HepG2 (cell line): ENCODE measurements around the gene AFF2. TPM values are rescaled to one million over a fixed set of nuclear protein-coding genes. Genes with fewer than 3 reads are reported as not detected.

Experiments
- ATAC-seq: fragments of 200-7000 bp; cut with Tn5 transposase; 3 replicates; pipeline ENCODE4 v1.9.1; 2020; ENCODE audit warnings: mild to moderate bottlenecking, moderate library complexity
- BruUV-seq: library from RNA; stranded (reverse); fragments of 400-500 nt; replicated peaks from 2 replicates; lab custom pipeline; 2021; lab: Mats Ljungman, UMichigan
- CTCF ChIA-PET: fragments of 300-600 bp; formaldehyde crosslinking; extraction: SDS; loops from one replicate; lab custom pipeline; 2021; ENCODE audit warnings: low total read pairs, inconsistent platforms, low intra/inter-chr PET ratio; lab: Yijun Ruan, JAX
- POLR2A ChIA-PET: fragments of 350-600 bp; sonication (Branson Sonifier 250); formaldehyde crosslinking; loops from one replicate; lab custom pipeline; 2020; ENCODE audit warnings: antibody characterized with exemption, inconsistent platforms; lab: Yijun Ruan, JAX
- DNase-seq: peaks from one replicate; pipeline ENCODE4 v3.0.0-alpha.2; 2015; ENCODE audit warnings: low spot score
- FAIRE-seq: peaks from 3 replicates; lab custom pipeline; 2011; peaks lifted over from hg19 to GRCh38; lab: Jason Lieb, UNC
- H2AFZ ChIP-seq: one replicate; pipeline ENCODE4 v1.6.1; 2011; ENCODE audit warnings: low read length, inconsistent platforms
- H3K27ac ChIP-seq: fragments of 300-600 bp; 3 replicates; pipeline ENCODE4 v1.8.0; 2011; ENCODE audit warnings: mixed run types, mild to moderate bottlenecking, mixed read lengths, low read length, inconsistent platforms; ENCODE audit not compliant: insufficient read depth; ENCODE audit errors: extremely low read length
- H3K27me3 ChIP-seq, 2 experiments: fragments of 200-600 bp in 1 of 2; 2 replicates in 1 of 2; 3 replicates in 1 of 2; pipeline versions ENCODE4 v1.6.0 to v1.8.0; 2011; ENCODE audit warnings: low read length in 2 of 2, mild to moderate bottlenecking in 2 of 2, moderate library complexity in 2 of 2, inconsistent platforms in 1 of 2; ENCODE audit not compliant: insufficient read depth in 2 of 2, control insufficient read depth in 1 of 2
- H3K36me3 ChIP-seq, 2 experiments: fragments of 200-600 bp in 1 of 2; replicated peaks in 1 of 2; 2 replicates in 1 of 2; 3 replicates in 1 of 2; pipeline versions ENCODE4 v1.5.1 to v1.8.0; 2011; ENCODE audit warnings: low read length in 2 of 2, inconsistent platforms in 1 of 2; ENCODE audit not compliant: insufficient read depth in 2 of 2, control insufficient read depth in 1 of 2
- H3K4me1 ChIP-seq: 2 replicates; pipeline ENCODE4 v1.5.1; 2012; ENCODE audit warnings: low read length, inconsistent platforms; ENCODE audit not compliant: insufficient read depth
- H3K4me2 ChIP-seq: 2 replicates; pipeline ENCODE4 v1.6.0; 2011; ENCODE audit warnings: low read depth, low read length, inconsistent platforms
- H3K4me3 ChIP-seq, 3 experiments: fragments of 200-600 bp in 1 of 3; sonication (generic), shearing (Covaris generic) in 1 of 3; replicated peaks in 1 of 3; 2 replicates each; pipeline ENCODE4 v1.5.1; 2011 to 2016; ENCODE audit warnings: low read length in 3 of 3, inconsistent platforms in 2 of 3, low read depth in 2 of 3, mild to moderate bottlenecking in 2 of 3, control low read depth in 1 of 3, mixed read lengths in 1 of 3; ENCODE audit not compliant: insufficient read depth in 1 of 3
- H3K79me2 ChIP-seq: one replicate; pipeline ENCODE4 v1.6.1; 2011; ENCODE audit warnings: low read length, inconsistent platforms; ENCODE audit not compliant: insufficient read depth
- H3K9ac ChIP-seq: 2 replicates; pipeline ENCODE4 v1.6.0; 2011; ENCODE audit warnings: mild to moderate bottlenecking, low read depth, low read length, inconsistent platforms; ENCODE audit not compliant: insufficient read depth
- H3K9me3 ChIP-seq: 2 replicates; pipeline ENCODE4 v1.5.1; 2012; ENCODE audit warnings: mild to moderate bottlenecking, low read length
- H4K20me1 ChIP-seq: 2 replicates; pipeline ENCODE4 v1.6.0; 2011; ENCODE audit warnings: inconsistent platforms, mild to moderate bottlenecking, low read length, moderate library complexity; ENCODE audit not compliant: insufficient read depth
- KDM3A ChIP-seq: IDR thresholded peaks from 2 replicates; pipeline ENCODE4 v1.6.1; 2018; ENCODE audit warnings: low read depth, missing compliant biosample characterization
- RCOR2 ChIP-seq: IDR thresholded peaks from 2 replicates; pipeline ENCODE4 v1.6.1; 2016; ENCODE audit warnings: missing biosample characterization, missing genetic modification reagents
- SP2 ChIP-seq: sonication (generic); formaldehyde crosslinking; IDR thresholded peaks from 2 replicates; pipeline ENCODE4 v1.5.1; 2020; ENCODE audit warnings: mild to moderate bottlenecking, missing genetic modification reagents
- U2AF2 ChIP-seq: fragments of 200-400 bp; formaldehyde crosslinking; IDR thresholded peaks from 2 replicates; pipeline ENCODE4 v1.6.1; 2017; ENCODE audit warnings: low read depth, mild to moderate bottlenecking, low read length
- ZNF143 ChIP-seq: sonication (generic); formaldehyde crosslinking; IDR thresholded peaks from 2 replicates; pipeline ENCODE4 v1.4.0; 2020; ENCODE audit warnings: missing genetic modification reagents
- ZNF235 ChIP-seq: sonication (generic); formaldehyde crosslinking; IDR thresholded peaks from 2 replicates; pipeline ENCODE4 v1.8.1; 2023; ENCODE audit warnings: mild to moderate bottlenecking, missing genetic modification reagents, borderline replicate concordance
- ZNF446 ChIP-seq: sonication (generic); formaldehyde crosslinking; IDR thresholded peaks from 2 replicates; pipeline ENCODE4 v1.5.0; 2020; ENCODE audit warnings: mild to moderate bottlenecking, missing genetic modification reagents
- WGBS: methylation state at CpG from one replicate; pipeline ENCODE4 v1.1.6; 2017; ENCODE audit warnings: low lambda C conversion rate; 5-methylcytosine and 5-hydroxymethylcytosine counted together
- in situ Hi-C: cut with HindIII; loops from 2 replicates; pipeline ENCODE4 v1.10.0; 2017; ENCODE audit warnings: low pct_unique_long_range_greater_than_20kb; ENCODE audit not compliant: extremely low pct_ligation_motif_present
- intact Hi-C: fragments of 100-400 bp; cut with micrococcal nuclease; formaldehyde crosslinking; loops from one replicate; pipeline ENCODE4 v1.10.0; 2022; ENCODE audit not compliant: unreplicated experiment
- polyA plus RNA-seq, 8 experiments: library from polyadenylated mRNA; depleted of rRNA in 3 of 8; stranded (reverse) in 7 of 8; unstranded in 1 of 8; fragments of >200 nt; fragmentation: Illumina TruSeq in 4 of 8; extraction: Trizol in 4 of 8; gene quantifications; 2 replicates each; pipeline versions ENCODE4 v1.2.1 to v1.2.3, GENCODE V29; 2011 to 2016; ENCODE audit warnings: low read depth in 4 of 8, missing spikeins in 1 of 8, mixed read lengths in 1 of 8; ENCODE audit not compliant: insufficient read depth in 1 of 8
- total RNA-seq, 5 experiments: library from RNA; depleted of rRNA; stranded (reverse); fragments of >200 nt; fragmentation: Illumina TruSeq; extraction: Trizol; gene quantifications; 2 replicates each; pipeline ENCODE4 v1.2.3, GENCODE V29; 2016; ENCODE audit warnings: low read depth in 1 of 5
- TF ChIP-seq, protein P1 (sequence below): sonication (generic); formaldehyde crosslinking; IDR thresholded peaks from 2 replicates; pipeline ENCODE4 v1.4.0; 2020; ENCODE audit warnings: missing genetic modification reagents, borderline replicate concordance
- TF ChIP-seq, protein P2 (sequence below): sonication (generic); formaldehyde crosslinking; IDR thresholded peaks from 2 replicates; pipeline ENCODE4 v1.5.0; 2020; ENCODE audit warnings: mild to moderate bottlenecking, missing genetic modification reagents, moderate library complexity

Gene AFF2
- total and polyA plus RNA-seq, 2 of the 13 experiments (the other 11 are each of a cell fraction or from before 2014, with no cell fraction given) = not detected

DNA sequence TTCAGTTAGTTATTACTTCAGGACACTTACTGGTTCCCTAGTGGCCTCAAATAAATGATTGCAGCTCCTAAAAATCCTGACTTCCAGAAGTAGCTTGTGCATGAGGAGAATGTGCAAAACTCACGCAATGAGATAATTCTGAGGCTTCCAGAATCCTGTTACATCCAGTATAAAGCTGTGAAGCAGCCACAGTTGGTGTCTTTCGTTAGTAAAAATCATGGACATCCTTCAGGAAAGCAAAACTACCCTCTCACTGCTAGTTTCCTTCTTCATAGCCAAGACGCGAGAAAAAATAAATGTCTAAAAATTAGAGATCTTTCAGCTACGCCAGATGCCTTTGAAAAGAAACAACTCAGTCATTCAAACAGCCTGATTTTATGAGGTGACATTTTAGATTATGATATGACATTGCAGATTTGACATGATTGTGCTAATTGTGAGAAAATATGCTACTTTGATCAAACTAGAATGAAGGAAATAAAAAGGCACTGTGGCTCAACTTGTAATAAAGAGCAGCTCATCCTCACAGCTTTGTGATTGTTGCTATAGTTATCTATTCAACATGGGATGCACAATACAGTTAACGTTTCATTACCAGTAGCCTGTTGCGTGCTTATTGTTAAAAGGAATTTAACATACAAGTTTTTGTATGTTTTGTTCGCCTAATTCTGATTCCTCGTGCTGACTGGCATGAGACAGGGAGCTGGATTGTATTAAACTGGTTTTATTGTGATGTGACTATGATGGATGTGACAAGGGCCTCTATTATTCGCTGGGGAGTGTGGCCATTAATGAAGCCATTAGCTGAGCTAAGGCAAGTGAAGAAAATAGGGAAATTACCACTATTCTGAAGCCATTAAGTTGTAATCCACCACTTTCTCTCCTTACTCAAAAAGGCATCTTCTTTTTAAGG lies 40.5 kb downstream of the AFF2 start:
- CTCF ChIA-PET = no interaction called here
- no peaks in the 10 kb centered on the region for H3K79me2 ChIP-seq
- no peak for FAIRE-seq
- no peak for DNase-seq
- BruUV-seq = no TSS peak
- H3K27ac ChIP-seq = no peak overlapping the region
- H3K9ac ChIP-seq = no peak overlapping the region
- no peaks in the 10 kb centered on the region for H3K27me3 ChIP-seq
- in situ Hi-C loops = no loop called here
- ATAC-seq = no peak
- no peaks in the 10 kb centered on the region for H3K9me3 ChIP-seq
- TF ChIP-seq ZNF143 (CRISPR knock-in tag) (no peak), KDM3A (CRISPR knock-in tag) (no peak)
- TF ChIP-seq, all 625 proteins: peak for 0
- 5% methylated on average over 8 of the region's 10 CpGs for WGBS
- intact Hi-C loops = no loop called here
- no peaks in the 10 kb centered on the region for H3K36me3 ChIP-seq
- H2AFZ ChIP-seq = no peak overlapping the region
- no peaks in the 10 kb centered on the region for H3K4me1 ChIP-seq
- POLR2A ChIA-PET = no interaction called here
- H3K4me3 ChIP-seq = no peak overlapping the region
- H4K20me1 ChIP-seq = no peaks in the 10 kb centered on the region
- no peak overlapping the region for H3K4me2 ChIP-seq

DNA sequence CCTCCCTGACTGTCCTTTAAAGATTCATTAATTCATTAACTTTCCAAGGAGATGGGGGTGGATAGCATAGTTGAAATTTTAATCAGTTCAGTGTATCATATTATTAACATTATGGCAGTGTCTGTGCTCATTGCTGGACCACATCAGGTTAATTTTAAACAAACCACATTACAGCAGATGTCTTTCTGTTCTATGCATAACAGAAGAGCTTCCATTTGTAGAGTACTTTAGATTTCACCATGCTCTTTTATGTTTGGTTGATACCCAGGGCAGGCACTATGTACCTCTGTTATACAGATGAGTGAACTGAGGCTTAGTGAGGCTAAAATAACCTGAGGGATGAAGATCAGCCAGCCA lies 41.1 kb downstream of the AFF2 start:
- in situ Hi-C loops (no loop called here), intact Hi-C loops (no loop called here)
- no peak for ATAC-seq
- DNase-seq = no peak
- POLR2A ChIA-PET = no interaction called here
- Histone ChIP-seq H3K9ac (no peak overlapping the region), H3K27me3 (no peaks in the 10 kb centered on the region), H4K20me1 (no peaks in the 10 kb centered on the region), H3K4me1 (no peaks in the 10 kb centered on the region), H3K9me3 (no peaks in the 10 kb centered on the region), H3K4me3 (no peak overlapping the region), H3K36me3 (no peaks in the 10 kb centered on the region), H3K79me2 (no peaks in the 10 kb centered on the region), H3K4me2 (no peak overlapping the region), H3K27ac (no peak overlapping the region), H2AFZ (no peak overlapping the region)
- CTCF ChIA-PET = no interaction called here
- BruUV-seq = no TSS peak
- FAIRE-seq = no peak
- TF ChIP-seq U2AF2 (no peak), ZNF446 (no peak), SP2 (CRISPR knock-in tag) (no peak), ZNF235 (CRISPR knock-in tag) (no peak), RCOR2 (CRISPR knock-in tag) (no peak)
- TF ChIP-seq, protein P1, sequence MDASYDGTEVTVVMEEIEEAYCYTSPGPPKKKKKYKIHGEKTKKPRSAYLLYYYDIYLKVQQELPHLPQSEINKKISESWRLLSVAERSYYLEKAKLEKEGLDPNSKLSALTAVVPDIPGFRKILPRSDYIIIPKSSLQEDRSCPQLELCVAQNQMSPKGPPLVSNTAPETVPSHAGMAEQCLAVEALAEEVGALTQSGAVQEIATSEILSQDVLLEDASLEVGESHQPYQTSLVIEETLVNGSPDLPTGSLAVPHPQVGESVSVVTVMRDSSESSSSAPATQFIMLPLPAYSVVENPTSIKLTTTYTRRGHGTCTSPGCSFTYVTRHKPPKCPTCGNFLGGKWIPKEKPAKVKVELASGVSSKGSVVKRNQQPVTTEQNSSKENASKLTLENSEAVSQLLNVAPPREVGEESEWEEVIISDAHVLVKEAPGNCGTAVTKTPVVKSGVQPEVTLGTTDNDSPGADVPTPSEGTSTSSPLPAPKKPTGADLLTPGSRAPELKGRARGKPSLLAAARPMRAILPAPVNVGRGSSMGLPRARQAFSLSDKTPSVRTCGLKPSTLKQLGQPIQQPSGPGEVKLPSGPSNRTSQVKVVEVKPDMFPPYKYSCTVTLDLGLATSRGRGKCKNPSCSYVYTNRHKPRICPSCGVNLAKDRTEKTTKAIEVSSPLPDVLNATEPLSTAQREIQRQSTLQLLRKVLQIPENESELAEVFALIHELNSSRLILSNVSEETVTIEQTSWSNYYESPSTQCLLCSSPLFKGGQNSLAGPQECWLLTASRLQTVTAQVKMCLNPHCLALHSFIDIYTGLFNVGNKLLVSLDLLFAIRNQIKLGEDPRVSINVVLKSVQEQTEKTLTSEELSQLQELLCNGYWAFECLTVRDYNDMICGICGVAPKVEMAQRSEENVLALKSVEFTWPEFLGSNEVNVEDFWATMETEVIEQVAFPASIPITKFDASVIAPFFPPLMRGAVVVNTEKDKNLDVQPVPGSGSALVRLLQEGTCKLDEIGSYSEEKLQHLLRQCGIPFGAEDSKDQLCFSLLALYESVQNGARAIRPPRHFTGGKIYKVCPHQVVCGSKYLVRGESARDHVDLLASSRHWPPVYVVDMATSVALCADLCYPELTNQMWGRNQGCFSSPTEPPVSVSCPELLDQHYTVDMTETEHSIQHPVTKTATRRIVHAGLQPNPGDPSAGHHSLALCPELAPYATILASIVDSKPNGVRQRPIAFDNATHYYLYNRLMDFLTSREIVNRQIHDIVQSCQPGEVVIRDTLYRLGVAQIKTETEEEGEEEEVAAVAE (CRISPR knock-in tag) = no peak
- TF ChIP-seq, protein P2, sequence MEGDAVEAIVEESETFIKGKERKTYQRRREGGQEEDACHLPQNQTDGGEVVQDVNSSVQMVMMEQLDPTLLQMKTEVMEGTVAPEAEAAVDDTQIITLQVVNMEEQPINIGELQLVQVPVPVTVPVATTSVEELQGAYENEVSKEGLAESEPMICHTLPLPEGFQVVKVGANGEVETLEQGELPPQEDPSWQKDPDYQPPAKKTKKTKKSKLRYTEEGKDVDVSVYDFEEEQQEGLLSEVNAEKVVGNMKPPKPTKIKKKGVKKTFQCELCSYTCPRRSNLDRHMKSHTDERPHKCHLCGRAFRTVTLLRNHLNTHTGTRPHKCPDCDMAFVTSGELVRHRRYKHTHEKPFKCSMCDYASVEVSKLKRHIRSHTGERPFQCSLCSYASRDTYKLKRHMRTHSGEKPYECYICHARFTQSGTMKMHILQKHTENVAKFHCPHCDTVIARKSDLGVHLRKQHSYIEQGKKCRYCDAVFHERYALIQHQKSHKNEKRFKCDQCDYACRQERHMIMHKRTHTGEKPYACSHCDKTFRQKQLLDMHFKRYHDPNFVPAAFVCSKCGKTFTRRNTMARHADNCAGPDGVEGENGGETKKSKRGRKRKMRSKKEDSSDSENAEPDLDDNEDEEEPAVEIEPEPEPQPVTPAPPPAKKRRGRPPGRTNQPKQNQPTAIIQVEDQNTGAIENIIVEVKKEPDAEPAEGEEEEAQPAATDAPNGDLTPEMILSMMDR (CRISPR knock-in tag) = no peak
